ENCODE results near the gene CTDNEP1.

The CTDNEP1 gene

GRCh38 chr17:7280519-7281073, 29.1 kb upstream of the CTDNEP1 start:
- DNase-seq (ENCODE audit: low spot score) = peak; percentile 89

GRCh38 chr17:7279448-7279847, 27.9 kb upstream of the CTDNEP1 start:
- no peak for DNase-seq (ENCODE audit: low spot score)

- no peak for DNase-seq (ENCODE audit: low spot score)
Observed at GRCh38 chr17:7266784-7267183, 15.2 kb upstream of the CTDNEP1 start.

DNA sequence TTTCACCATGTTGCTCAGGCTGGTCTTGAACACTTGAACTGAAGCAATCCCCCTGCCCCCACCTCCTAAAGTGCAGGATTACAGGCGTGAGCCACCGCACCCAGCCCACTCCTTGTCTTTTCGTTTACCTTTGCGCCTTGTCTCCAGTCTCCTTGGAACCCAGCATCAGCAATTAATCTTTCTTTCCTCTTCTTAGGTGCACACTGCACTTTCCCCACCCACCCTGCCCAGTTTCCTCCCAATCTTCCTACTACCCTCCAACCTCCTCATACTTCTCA, 12.2 kb upstream of the CTDNEP1 start:
- DNase-seq (ENCODE audit: low spot score) = no peak

DNA sequence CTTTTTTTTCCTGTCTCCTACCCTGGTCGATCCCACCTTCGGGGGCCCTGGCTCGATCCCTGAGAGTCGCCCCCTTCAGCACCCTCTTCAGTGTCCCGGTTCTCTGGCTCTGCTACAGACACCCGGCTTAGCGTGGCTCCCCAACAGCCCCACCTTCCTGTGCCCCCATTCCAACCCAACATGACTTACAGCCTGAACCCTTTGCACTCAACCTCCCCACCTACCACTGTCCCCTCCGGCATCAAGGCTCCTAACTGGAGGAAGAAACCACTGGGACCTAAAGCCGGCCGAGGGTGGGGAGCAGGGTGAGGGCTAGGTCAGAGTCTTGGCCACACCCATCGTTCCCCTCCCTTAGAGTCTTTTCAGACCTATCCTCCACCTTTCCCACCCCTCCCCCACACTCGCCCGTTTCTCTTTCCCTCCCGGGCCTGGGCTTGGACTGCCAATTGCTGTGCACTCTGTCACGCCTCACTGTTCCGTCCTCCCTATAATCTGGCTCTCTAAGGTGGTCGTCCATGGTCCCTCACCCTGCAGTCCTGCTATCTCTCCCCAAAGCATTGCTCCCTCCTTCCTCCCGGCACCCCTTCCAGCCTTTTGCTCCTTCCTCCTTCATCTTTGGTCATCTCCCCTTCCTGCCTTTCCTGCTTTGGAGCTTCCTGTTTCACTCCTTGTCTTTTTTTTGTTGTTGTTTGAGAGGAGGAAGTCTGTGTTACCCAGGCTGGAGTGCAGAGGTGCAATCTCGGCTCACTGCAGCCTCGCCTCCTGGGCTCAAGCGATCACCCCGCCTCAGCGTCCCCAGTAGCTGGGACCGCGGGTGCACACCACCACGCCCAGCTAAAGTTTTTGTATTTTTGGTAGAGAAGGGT, 11.6 kb upstream of the CTDNEP1 start:
- DNase-seq (ENCODE audit: low spot score) = no peak

- no peak for DNase-seq (ENCODE audit: low spot score)
Observed at GRCh38 chr17:7262192-7262934, 10.8 kb upstream of the CTDNEP1 start, which contains the start of gene CLDN7. CLDN7 (minus strand) TSS chr17:7262478; CDS start chr17:7262043, 435 bp downstream.

DNA sequence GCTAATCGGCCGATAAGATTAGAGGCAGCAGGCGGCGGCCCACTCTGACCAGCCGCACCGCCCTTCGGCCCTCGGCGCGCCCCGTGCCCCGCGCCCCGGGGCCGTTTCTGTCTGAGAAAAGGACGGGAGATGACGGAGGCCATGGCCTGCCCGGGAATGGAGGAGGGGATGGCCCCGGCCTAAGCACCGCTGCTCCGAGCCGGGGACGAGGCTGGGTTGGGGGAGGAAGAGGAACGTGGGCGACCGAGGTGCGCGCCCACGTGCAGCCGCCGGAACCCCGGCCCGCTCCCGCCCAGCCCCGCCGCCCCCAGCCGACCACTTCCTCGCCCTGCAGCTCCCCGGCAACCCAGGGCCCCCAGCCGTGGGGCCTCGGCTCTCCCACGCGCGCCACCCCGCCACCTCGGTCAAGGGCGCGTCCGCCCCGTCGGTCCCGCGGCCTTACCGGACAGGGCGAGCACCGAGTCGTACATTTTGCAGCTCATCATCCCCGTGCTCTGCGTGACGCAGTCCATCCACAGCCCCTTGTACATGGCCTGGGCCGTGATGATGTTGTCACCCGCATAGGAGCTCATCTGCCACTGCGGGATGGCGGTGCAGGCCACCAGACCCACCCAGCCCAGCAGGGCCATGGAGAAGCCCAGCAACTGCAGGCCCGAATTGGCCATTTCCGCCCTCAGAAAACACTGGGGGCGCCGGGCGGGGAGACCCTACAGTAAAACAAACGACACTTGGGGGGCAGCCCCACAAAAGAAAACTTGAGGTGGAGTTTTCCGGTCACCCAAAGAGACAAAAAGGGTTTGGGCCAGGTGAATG, 10.1 kb upstream of the CTDNEP1 start:
- DNase-seq (ENCODE audit: low spot score) = no peak

- DNase-seq (ENCODE audit: low spot score) = peak; percentile 42
Observed at GRCh38 chr17:7260651-7261378, 9.3 kb upstream of the CTDNEP1 start.

DNA sequence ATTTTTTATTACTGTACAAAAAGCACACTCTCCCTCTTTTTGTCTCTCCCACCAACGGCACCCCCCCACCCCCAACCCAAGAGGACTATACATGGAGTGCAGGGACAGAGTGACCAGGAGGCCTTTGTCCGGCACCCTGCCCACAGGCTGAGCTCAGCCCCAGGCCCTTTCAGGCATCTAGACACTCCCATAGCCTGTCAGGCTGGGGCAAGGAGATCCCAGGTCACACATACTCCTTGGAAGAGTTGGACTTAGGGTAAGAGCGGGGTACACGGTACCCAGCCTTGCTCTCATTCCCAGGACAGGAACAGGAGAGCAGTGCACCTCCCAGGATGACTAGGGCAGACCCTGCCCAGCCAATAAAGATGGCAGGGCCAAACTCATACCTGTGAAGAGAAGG, 8.6 kb upstream of the CTDNEP1 start:
- DNase-seq (ENCODE audit: low spot score) = no peak

GRCh38 chr17:7259555-7259889, 8.0 kb upstream of the CTDNEP1 start:
- no peak for DNase-seq (ENCODE audit: low spot score)

DNA sequence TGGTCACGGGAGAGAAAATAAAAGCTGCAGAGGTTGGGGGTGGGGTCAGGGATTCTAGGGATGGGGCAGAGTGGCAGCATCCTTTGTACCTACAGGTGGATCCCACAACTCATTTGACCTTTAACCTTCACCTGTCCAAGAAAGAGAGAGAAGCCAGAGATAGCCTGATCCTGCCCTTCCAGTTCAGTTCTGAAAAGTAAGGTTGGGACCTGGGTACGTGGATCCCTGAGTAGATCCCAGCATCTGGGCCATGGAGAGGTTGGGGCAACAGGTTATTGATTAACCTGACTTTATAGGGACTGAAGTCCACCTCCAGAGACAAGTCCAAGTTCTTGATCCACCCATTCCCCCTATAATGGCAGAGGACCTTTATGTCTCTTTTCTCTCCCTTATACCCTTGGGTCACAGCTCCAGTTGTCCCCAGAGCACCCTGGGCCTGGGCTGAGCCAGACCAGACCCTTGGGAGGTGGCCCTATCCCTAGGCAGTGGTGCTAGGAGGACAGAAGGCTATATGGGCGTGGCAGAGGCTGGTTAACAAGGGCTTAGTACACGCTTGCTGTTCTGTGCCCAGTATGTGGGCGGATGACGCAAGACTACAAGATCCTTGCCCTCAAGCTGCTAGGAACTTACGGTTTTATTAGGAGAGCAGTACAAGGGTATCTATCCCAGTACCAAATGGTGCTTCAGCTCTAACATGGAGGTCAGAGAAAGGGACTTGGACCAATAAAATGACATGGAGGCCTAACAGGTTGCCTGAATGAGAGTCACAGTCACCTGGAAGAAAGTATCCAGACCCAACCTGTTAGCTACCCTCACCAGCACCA, 7.4 kb upstream of the CTDNEP1 start:
- peak; percentile 57 for DNase-seq (ENCODE audit: low spot score)

DNA sequence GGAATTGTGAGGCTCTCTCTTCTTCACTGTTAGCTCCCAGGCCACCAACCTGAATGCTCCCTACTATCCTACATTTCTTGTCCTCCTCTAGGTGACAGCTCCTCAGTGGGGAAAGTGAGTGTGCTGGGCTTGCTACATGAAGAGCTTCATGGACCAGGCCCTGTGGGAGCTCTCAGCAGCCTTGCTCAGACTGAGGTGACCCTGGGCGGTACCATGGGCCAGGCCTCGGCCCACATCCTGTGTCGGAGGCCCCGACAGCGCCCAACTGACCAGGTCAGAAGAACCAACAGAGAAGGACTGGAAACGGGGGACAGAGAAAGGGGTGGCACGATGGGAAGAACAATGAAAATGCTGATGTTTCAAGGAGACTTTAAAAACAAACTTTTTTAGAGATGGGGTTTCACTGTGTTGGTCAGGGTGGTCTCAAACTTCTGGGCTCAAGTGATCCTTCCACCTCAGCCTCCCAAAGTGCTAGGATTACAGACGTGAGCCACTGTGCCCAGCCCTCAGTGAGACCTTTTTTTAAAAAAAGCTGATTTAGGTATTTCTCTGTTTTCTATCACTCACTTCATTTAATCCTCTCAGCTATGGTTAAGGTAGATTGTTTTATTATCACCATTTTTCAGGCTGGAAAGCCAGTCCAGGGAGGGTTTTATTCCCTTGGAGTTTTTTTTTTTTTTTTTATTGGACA, 5.4 kb upstream of the CTDNEP1 start:
- no peak for DNase-seq (ENCODE audit: low spot score)

GRCh38 chr17:7254511-7254910, 3.0 kb upstream of the CTDNEP1 start:
- no peak for DNase-seq (ENCODE audit: low spot score)

- no peak for DNase-seq (ENCODE audit: low spot score)
Observed at GRCh38 chr17:7253082-7253481, 1.5 kb upstream of the CTDNEP1 start.

GRCh38 chr17:7252176-7253043, 876 bp upstream of the CTDNEP1 start, which contains the start of gene ELP5:
ELP5 (plus strand) TSS chr17:7252215; CDS start chr17:7252551, 336 bp downstream.
- peak; percentile 94 for DNase-seq (ENCODE audit: low spot score)

DNA sequence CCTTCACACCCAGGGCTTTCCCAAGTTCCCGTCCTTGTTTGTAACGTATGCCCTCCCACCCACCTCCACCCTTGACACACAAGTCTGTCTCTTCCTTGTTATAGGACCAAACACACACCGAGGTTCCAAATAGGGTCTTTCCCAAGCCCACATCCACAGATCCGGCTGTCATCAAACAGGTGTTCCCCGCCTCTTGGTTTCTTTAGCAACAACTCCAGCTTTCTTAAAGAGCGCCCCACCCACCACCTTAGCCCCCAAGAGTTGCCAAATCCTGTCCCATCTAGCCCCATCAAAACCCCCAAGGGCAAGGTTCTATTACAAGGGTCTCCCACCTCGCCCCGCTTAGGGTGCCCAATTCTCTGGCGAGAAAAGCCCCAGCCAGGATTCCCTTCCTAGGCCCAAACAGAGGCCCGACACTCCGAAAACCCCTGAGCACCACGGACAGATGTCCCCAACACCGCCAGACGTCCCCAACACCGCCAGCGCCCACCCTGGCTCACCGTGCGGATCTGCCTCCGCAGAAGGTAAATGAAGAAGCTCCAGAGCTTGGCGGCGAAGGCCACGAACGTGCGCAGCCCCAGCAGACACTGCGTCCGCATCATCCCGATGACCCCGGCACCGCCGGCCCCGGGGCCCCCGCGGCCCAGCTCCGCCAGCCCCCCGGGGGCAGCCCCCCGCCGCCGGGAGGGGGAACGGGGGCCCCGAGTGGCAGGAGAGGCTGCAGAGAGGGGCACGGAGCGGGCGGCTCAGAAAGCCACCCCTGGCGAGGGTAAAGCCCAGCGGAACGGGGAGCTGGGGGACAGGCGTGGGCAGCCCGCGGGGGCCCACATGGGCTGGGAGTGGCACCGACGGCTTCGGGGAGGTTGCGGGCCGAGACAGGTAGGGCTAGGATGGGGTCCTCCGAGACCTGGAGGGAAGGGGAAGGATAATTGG, 573 bp downstream of the CTDNEP1 start:
- no peak for DNase-seq (ENCODE audit: low spot score)

GRCh38 chr17:7249830-7250229, 1.7 kb downstream of the CTDNEP1 start:
- no peak for DNase-seq (ENCODE audit: low spot score)

GRCh38 chr17:7249214-7249613, 2.3 kb downstream of the CTDNEP1 start:
- DNase-seq (ENCODE audit: low spot score) = no peak
